NCI-H526 treated with DMSO at 0.1 percent for 48 hours (cell line): ENCODE measurements around the gene TMPRSS12.
"Not testable (repeated sequence)": the region's sequence is repeated elsewhere in the genome, so short reads cannot be mapped to it uniquely, and the experiment has no call there.

ENCODE experiments used
- DNase-seq: peaks from one replicate; lab custom pipeline; 2025; lab: John Stamatoyannopoulos, UW

Gene TMPRSS12

GRCh38 chr12:50926932-50927331 lies 84.2 kb downstream of the TMPRSS12 start:
- not testable (repeated sequence) for DNase-seq

- no peak for DNase-seq
These were observed 84.6 kb downstream of the TMPRSS12 start for GRCh38 chr12:50927356-50927755.

- no peak for DNase-seq
These were observed 85.1 kb downstream of the TMPRSS12 start for GRCh38 chr12:50927766-50928224.

GRCh38 chr12:50928392-50928791 lies 85.7 kb downstream of the TMPRSS12 start:
- no peak for DNase-seq

- no peak for DNase-seq
These were observed 87.1 kb downstream of the TMPRSS12 start for GRCh38 chr12:50929831-50930230.

- not testable (repeated sequence) for DNase-seq
These were observed 87.8 kb downstream of the TMPRSS12 start for GRCh38 chr12:50930477-50930876.

GRCh38 chr12:50932787-50933280 lies 90.1 kb downstream of the TMPRSS12 start:
- no peak for DNase-seq

GRCh38 chr12:50933459-50934124 lies 90.9 kb downstream of the TMPRSS12 start:
- no peak for DNase-seq

- no peak for DNase-seq
These were observed 91.7 kb downstream of the TMPRSS12 start for GRCh38 chr12:50934371-50934851.

- DNase-seq, result no peak
These were observed 92.5 kb downstream of the TMPRSS12 start for GRCh38 chr12:50934981-50935807.

- DNase-seq, result no peak
These were observed 94.2 kb downstream of the TMPRSS12 start for GRCh38 chr12:50936821-50937530.
